B cell (primary cell): ENCODE results near the gene SYNE1. TPM values are rescaled to one million over a fixed set of nuclear protein-coding genes. Genes with fewer than 3 reads are reported as not detected.

Source experiments
- ATAC-seq: fragments of 200-7000 bp; cut with Tn5 transposase; one replicate; pipeline ENCODE4 v1.10.0; 2021; ENCODE audit warnings: low read depth, mild to moderate bottlenecking, moderate number of reproducible peaks, moderate library complexity
- CTCF ChIA-PET: fragments of 350-600 bp; sonication (Branson Sonifier 250); formaldehyde crosslinking; loops from one replicate; lab custom pipeline; 2021; ENCODE audit warnings: antibody characterized with exemption, inconsistent platforms; lab: Charles Lee
- POLR2A ChIA-PET: fragments of 350-600 bp; sonication (Branson Sonifier 250); formaldehyde crosslinking; loops from one replicate; lab custom pipeline; 2021; ENCODE audit warnings: antibody characterized with exemption; lab: Charles Lee
- DNase-seq: peaks from one replicate; pipeline ENCODE4 v3.0.0; 2013
- H2AFZ ChIP-seq: 2 replicates; pipeline ENCODE4 v1.6.1; 2012; ENCODE audit warnings: mild to moderate bottlenecking, low read depth, low read length; ENCODE audit not compliant: insufficient read depth, poor library complexity, severe bottlenecking
- H3K27ac ChIP-seq, 2 donors: 1 replicate in 1 of 2; 2 replicates in 1 of 2; pipeline ENCODE4 v1.5.1; 2012 to 2013; ENCODE audit warnings: low read length in 2 of 2, mild to moderate bottlenecking in 2 of 2, moderate library complexity in 1 of 2
- H3K27me3 ChIP-seq, 4 experiments: fragments of 200-600 bp in 1 of 4; sonication (generic) in 1 of 4; replicated peaks in 1 of 4; 1 replicate in 2 of 4; 2 replicates in 2 of 4; pipeline versions ENCODE4 v1.6.1 to v1.7.0; 2013 to 2016; ENCODE audit warnings: low read length in 3 of 4, mild to moderate bottlenecking in 2 of 4, mixed read lengths in 1 of 4, moderate library complexity in 1 of 4; ENCODE audit not compliant: insufficient read depth in 4 of 4, control insufficient read depth in 3 of 4; ENCODE audit errors: control extremely low read depth in 1 of 4
- H3K36me3 ChIP-seq, 2 experiments: replicated peaks in 1 of 2; 1 replicate in 1 of 2; 2 replicates in 1 of 2; pipeline versions ENCODE4 v1.6.1 to v1.7.1; 2013; ENCODE audit warnings: low read length in 1 of 2; ENCODE audit not compliant: insufficient read depth in 2 of 2, control insufficient read depth in 1 of 2; ENCODE audit errors: control extremely low read depth in 1 of 2, extremely low read depth in 1 of 2
- H3K4me1 ChIP-seq, 2 donors: fragments of 200-600 bp in 1 of 2; sonication (generic) in 1 of 2; 1 replicate in 1 of 2; 2 replicates in 1 of 2; pipeline versions ENCODE4 v1.5.1 to v1.6.1; 2013 to 2017; ENCODE audit warnings: low read length in 2 of 2; ENCODE audit not compliant: control insufficient read depth in 2 of 2, insufficient read depth in 2 of 2
- H3K4me2 ChIP-seq: replicated peaks from 2 replicates; pipeline ENCODE3; 2012; ENCODE audit warnings: mild to moderate bottlenecking, low read depth, low read length; ENCODE audit not compliant: poor library complexity, severe bottlenecking
- H3K4me3 ChIP-seq, 5 experiments: fragments of 200-600 bp in 1 of 5; sonication (generic) in 1 of 5; 1 replicate in 3 of 5; 2 replicates in 2 of 5; pipeline versions ENCODE4 v1.5.1 to v1.7.0; 2011 to 2016; ENCODE audit warnings: low read length in 4 of 5, mild to moderate bottlenecking in 4 of 5, low read depth in 2 of 5, control low read depth in 1 of 5, moderate library complexity in 1 of 5; ENCODE audit not compliant: insufficient read depth in 1 of 5; ENCODE audit errors: control extremely low read depth in 1 of 5, extremely low read depth in 1 of 5
- H3K79me2 ChIP-seq: fragments of 200-600 bp; sonication (generic); one replicate; pipeline ENCODE4 v1.6.0; 2016; ENCODE audit warnings: low read length; ENCODE audit not compliant: control insufficient read depth, insufficient read depth
- H3K9ac ChIP-seq: fragments of 200-600 bp; sonication (generic); 2 replicates; pipeline ENCODE4 v1.6.1; 2017; ENCODE audit warnings: mild to moderate bottlenecking, low read length, moderate library complexity
- H3K9me3 ChIP-seq, 3 donors: one replicate each; pipeline versions ENCODE4 v1.6.1 to v1.7.1; 2013; ENCODE audit warnings: low read length in 2 of 3; ENCODE audit not compliant: control insufficient read depth in 2 of 3, insufficient read depth in 1 of 3; ENCODE audit errors: control extremely low read depth in 1 of 3
- H4K20me1 ChIP-seq: 2 replicates; pipeline ENCODE4 v1.6.0; 2012; ENCODE audit warnings: mild to moderate bottlenecking, low read length; ENCODE audit not compliant: insufficient read depth, control insufficient read depth, poor library complexity, severe bottlenecking
- H3K27ac Mint-ChIP-seq: one replicate; pipeline ENCODE4 v1.8.0; 2021; ENCODE audit warnings: mixed read lengths
- H3K27me3 Mint-ChIP-seq: one replicate; pipeline ENCODE4 v1.8.0; 2021; ENCODE audit warnings: mixed read lengths
- H3K4me1 Mint-ChIP-seq: one replicate; pipeline ENCODE4 v1.8.0; 2021; ENCODE audit warnings: mixed read lengths
- H3K4me3 Mint-ChIP-seq: one replicate; pipeline ENCODE4 v1.8.0; 2021; ENCODE audit warnings: mixed read lengths
- H3K9me3 Mint-ChIP-seq: one replicate; pipeline ENCODE4 v1.8.0; 2022; ENCODE audit warnings: mixed read lengths; ENCODE audit not compliant: insufficient read depth
- CTCF ChIP-seq: fragments of 200-600 bp; IDR thresholded peaks from one replicate; pipeline ENCODE4 v1.8.0; 2022; ENCODE audit warnings: antibody characterized with exemption, mild to moderate bottlenecking
- EZH2 ChIP-seq: IDR thresholded peaks from 2 replicates; pipeline ENCODE4 v1.6.1; 2012; ENCODE audit warnings: borderline replicate concordance, low read depth, mild to moderate bottlenecking, moderate library complexity, low read length; ENCODE audit not compliant: insufficient read depth, poor library complexity, severe bottlenecking
- WGBS: methylation state at CpG from one replicate; pipeline ENCODE4 v1.1.5; 2013; ENCODE audit warnings: missing lambda C conversion rate; ENCODE audit not compliant: insufficient coverage; 5-methylcytosine and 5-hydroxymethylcytosine counted together
- intact Hi-C: fragments of 100-400 bp; cut with micrococcal nuclease; formaldehyde crosslinking; loops from one replicate; pipeline ENCODE4 v1.10.0; 2022
- polyA plus RNA-seq: library from polyadenylated mRNA; depleted of rRNA; stranded (reverse); fragments of >200 nt; gene quantifications from 2 replicates; pipeline ENCODE4 v1.2.3, GENCODE V29; 2012
- total RNA-seq, 2 donors: library from RNA; stranded (reverse); fragments of 120-200 nt in 1 of 2; gene quantifications; 1 replicate in 1 of 2; 2 replicates in 1 of 2; pipeline versions ENCODE4 v1.2.3 to v1.2.4, GENCODE V29; 2013 to 2022

The SYNE1 gene
- total and polyA plus RNA-seq, 2 donors (not counting 1 experiment from before 2014, with no cell fraction given), result 49.2 to 108 TPM

DNA sequence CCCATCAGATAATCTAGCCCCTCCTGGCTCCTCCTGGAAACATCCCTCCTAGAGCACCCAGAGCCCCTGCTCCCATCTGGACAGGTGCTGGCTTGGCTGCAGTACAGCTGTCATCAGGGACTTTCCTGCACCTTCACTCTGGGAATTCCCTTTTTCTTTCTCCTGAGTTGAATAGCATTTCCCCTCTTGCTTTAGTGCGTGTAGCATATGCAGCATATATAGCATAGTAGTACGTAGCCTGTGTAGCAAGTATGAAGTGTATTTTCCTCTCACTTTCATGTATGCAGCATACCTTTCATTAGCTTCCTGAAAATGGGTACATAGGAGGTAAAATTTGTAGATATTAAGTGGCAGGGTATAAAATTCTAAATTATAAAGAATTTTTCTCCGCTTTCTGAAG is 476.8 kb downstream of the SYNE1 start:
- no peak overlapping the region for H3K4me3 Mint-ChIP-seq
- ATAC-seq, result peak; percentile 68
- intact Hi-C loops, result no loop called here

DNA sequence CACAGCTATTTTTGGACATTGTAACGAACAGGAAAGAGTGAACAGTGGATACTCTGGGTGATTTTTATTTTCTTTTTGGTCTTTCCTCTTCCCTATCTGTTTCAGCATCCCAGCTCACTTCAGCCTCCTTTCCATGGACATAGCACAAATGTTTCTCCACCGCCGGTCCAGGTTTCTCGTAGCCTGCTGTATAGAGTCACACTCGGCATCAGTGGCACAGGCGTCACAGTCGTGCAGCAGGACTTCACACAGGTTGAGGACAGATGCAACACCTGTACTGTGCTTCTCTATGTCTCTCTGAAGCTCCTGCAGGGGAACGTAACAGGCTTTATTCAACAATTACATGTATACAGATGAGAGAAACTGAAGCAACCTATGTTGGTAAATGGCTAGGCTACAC is 481.4 kb downstream of the SYNE1 start:
- no peak for TF ChIP-seq EZH2
- no peak for TF ChIP-seq CTCF
- Histone ChIP-seq H3K27ac (no peak overlapping the region), H3K9me3 (no peaks in the 10 kb centered on the region), H3K4me1 (peaks cover 0 to 7% of the 10 kb centered on the region in 2 donors), H3K27me3 (no peaks in the 10 kb centered on the region), H3K9ac (no peak overlapping the region), H3K4me3 (no peak overlapping the region), H2AFZ (no peak overlapping the region), H4K20me1 (no peaks in the 10 kb centered on the region), H3K4me2 (no peak overlapping the region), H3K36me3 (peaks cover 16 to 77% of the 10 kb centered on the region in 2 experiments), H3K79me2 (no peaks in the 10 kb centered on the region)
- Mint-ChIP-seq H3K4me1 (peaks cover 7% of the 10 kb centered on the region), H3K27ac (peak overlapping the region; percentile 10), H3K9me3 (no peaks in the 10 kb centered on the region), H3K27me3 (no peaks in the 10 kb centered on the region), H3K4me3 (no peak overlapping the region)
- WGBS, result 100% methylated on average over 6 of the region's 8 CpGs
- POLR2A ChIA-PET, result no interaction called here
- intact Hi-C loops, result no loop called here
- ATAC-seq, result no peak
- CTCF ChIA-PET, result interaction anchor here (2.1 kb wide), 1 partner anchor 12 kb away, joined by 4 read pairs; no protein-coding TSS in a partner anchor
- DNase-seq, result no peak

More for the DNA sequence above, 476.8 kb downstream of the SYNE1 start:
- Mint-ChIP-seq H3K4me1 (peaks cover 18% of the 10 kb centered on the region), H3K27ac (peak overlapping the region; percentile 85), H3K27me3 (no peaks in the 10 kb centered on the region), H3K9me3 (no peaks in the 10 kb centered on the region)
- H3K9me3 ChIP-seq, result no peaks in the 10 kb centered on the region
- H3K4me1 ChIP-seq, result peaks cover 0 to 7% of the 10 kb centered on the region in 2 donors
- H3K79me2 ChIP-seq, result peaks cover 9% of the 10 kb centered on the region
- H3K27me3 ChIP-seq, result no peaks in the 10 kb centered on the region
- H3K27ac ChIP-seq, result peak overlapping the region; percentile 18 to 72
- no peak overlapping the region for H3K4me3 ChIP-seq
- no peaks in the 10 kb centered on the region for H4K20me1 ChIP-seq
- CTCF ChIA-PET, result interaction anchor here (1.1 kb wide), 1 partner anchor 9 kb away, joined by 4 read pairs; no protein-coding TSS in a partner anchor
- no peak for TF ChIP-seq EZH2
- TF ChIP-seq CTCF, result no peak
- H3K9ac ChIP-seq, result peak overlapping the region; percentile 4
- POLR2A ChIA-PET, result interaction anchor here (0.6 kb wide), 1 partner anchor 77 kb away, joined by 4 read pairs; no protein-coding TSS in a partner anchor
- no CpG with 5 or more reads among the region's 3 CpGs for WGBS
- peaks cover 25 to 68% of the 10 kb centered on the region in 2 experiments for H3K36me3 ChIP-seq
- DNase-seq, result peak; percentile 57
- no peak overlapping the region for H2AFZ ChIP-seq
- H3K4me2 ChIP-seq, result peak overlapping the region; percentile 18
